ENCODE measurements around the gene PIK3R5. TPM values are rescaled to one million over a fixed set of nuclear protein-coding genes. Genes with fewer than 3 reads are reported as not detected.

The PIK3R5 gene
- polyA plus RNA-seq, 1 donor from 2014 or later: not detected

- Histone ChIP-seq H3K4me3 (ENCODE audit: low read length) (no peak overlapping the region), H3K4me2 (ENCODE audit: low read length) (no peak overlapping the region), H3K9ac (ENCODE audit: low read length) (no peak overlapping the region), H3F3A (ENCODE audit: insufficient read depth, low read length, poor library complexity, severe bottlenecking) (no peaks in the 10 kb centered on the region), H3K9me2 (ENCODE audit: insufficient read depth, low read length) (no peaks in the 10 kb centered on the region), H3K79me2 (replicated peaks; ENCODE audit: insufficient read depth, low read length) (no peaks in the 10 kb centered on the region), H2AFZ (ENCODE audit: low read depth, low read length) (no peak overlapping the region), H3K9me3 (ENCODE audit: low read length) (no peaks in the 10 kb centered on the region), H3K27me3 (ENCODE audit: insufficient read depth, low read depth, low read length) (no peaks in the 10 kb centered on the region), H3K36me3 (ENCODE audit: insufficient read depth, low read length) (no peaks in the 10 kb centered on the region), H4K20me1 (ENCODE audit: insufficient read depth) (no peaks in the 10 kb centered on the region), H3K27ac (ENCODE audit: low read length) (no peak overlapping the region)
- TF ChIP-seq CTCF (IDR thresholded peaks at IDR 0.05; ENCODE audit: poor library complexity, severe bottlenecking): no peak
- TF ChIP-seq POLR2AphosphoS5 (IDR thresholded peaks at IDR 0.05): no peak
- TF ChIP-seq MXI1 (conservative IDR thresholded peaks at IDR 0.05; ENCODE audit: poor library complexity, severe bottlenecking): no peak
- no peak for TF ChIP-seq EP300 (conservative IDR thresholded peaks at IDR 0.05; ENCODE audit: poor library complexity, severe bottlenecking)
- TF ChIP-seq RAD21 (conservative IDR thresholded peaks at IDR 0.05): no peak
- TF ChIP-seq TAF1 (IDR thresholded peaks at IDR 0.05; ENCODE audit: low read depth): no peak
These were observed 82.2 kb downstream of the PIK3R5 start for GRCh38 chr17:8883353-8883752.

GRCh38 chr17:8881606-8882005 is 83.9 kb downstream of the PIK3R5 start:
- H3K27me3 ChIP-seq (ENCODE audit: insufficient read depth, low read depth, low read length): no peaks in the 10 kb centered on the region
- no peaks in the 10 kb centered on the region for H3K79me2 ChIP-seq (replicated peaks; ENCODE audit: insufficient read depth, low read length)
- no peaks in the 10 kb centered on the region for H3K9me2 ChIP-seq (ENCODE audit: insufficient read depth, low read length)
- H4K20me1 ChIP-seq (ENCODE audit: insufficient read depth): no peaks in the 10 kb centered on the region
- H3K36me3 ChIP-seq (ENCODE audit: insufficient read depth, low read length): no peaks in the 10 kb centered on the region
- no peak overlapping the region for H3K27ac ChIP-seq (ENCODE audit: low read length)
- H3K4me2 ChIP-seq (ENCODE audit: low read length): no peak overlapping the region
- no peak for TF ChIP-seq EZH2 (IDR thresholded peaks at IDR 0.05; ENCODE audit: borderline replicate concordance, insufficient read depth, low read length, poor library complexity, severe bottlenecking)
- no peak for TF ChIP-seq SMC3 (conservative IDR thresholded peaks at IDR 0.05; ENCODE audit: poor library complexity)
- TF ChIP-seq RAD21 (conservative IDR thresholded peaks at IDR 0.05): no peak
- TF ChIP-seq TAF1 (IDR thresholded peaks at IDR 0.05; ENCODE audit: low read depth): no peak
- TF ChIP-seq EP300 (conservative IDR thresholded peaks at IDR 0.05; ENCODE audit: poor library complexity, severe bottlenecking): no peak
- no peak overlapping the region for H3K9ac ChIP-seq (ENCODE audit: low read length)
- no peaks in the 10 kb centered on the region for H3K9me3 ChIP-seq (ENCODE audit: low read length)
- no peaks in the 10 kb centered on the region for H3F3A ChIP-seq (ENCODE audit: insufficient read depth, low read length, poor library complexity, severe bottlenecking)
- H3K4me3 ChIP-seq (ENCODE audit: low read length): no peak overlapping the region
- H2AFZ ChIP-seq (ENCODE audit: low read depth, low read length): no peak overlapping the region

GRCh38 chr17:8880466-8880865 is 85.0 kb downstream of the PIK3R5 start:
- Histone ChIP-seq H4K20me1 (ENCODE audit: insufficient read depth) (no peaks in the 10 kb centered on the region), H3K27ac (ENCODE audit: low read length) (no peak overlapping the region), H3K36me3 (ENCODE audit: insufficient read depth, low read length) (no peaks in the 10 kb centered on the region), H3K9ac (ENCODE audit: low read length) (no peak overlapping the region), H3K4me2 (ENCODE audit: low read length) (no peak overlapping the region), H2AFZ (ENCODE audit: low read depth, low read length) (no peak overlapping the region), H3K79me2 (replicated peaks; ENCODE audit: insufficient read depth, low read length) (no peaks in the 10 kb centered on the region), H3K9me2 (ENCODE audit: insufficient read depth, low read length) (no peaks in the 10 kb centered on the region), H3F3A (ENCODE audit: insufficient read depth, low read length, poor library complexity, severe bottlenecking) (no peaks in the 10 kb centered on the region), H3K9me3 (ENCODE audit: low read length) (no peaks in the 10 kb centered on the region), H3K4me3 (ENCODE audit: low read length) (no peak overlapping the region), H3K27me3 (ENCODE audit: insufficient read depth, low read depth, low read length) (no peaks in the 10 kb centered on the region)
- no peak for TF ChIP-seq POLR2AphosphoS5 (IDR thresholded peaks at IDR 0.05)
- TF ChIP-seq SMC3 (conservative IDR thresholded peaks at IDR 0.05; ENCODE audit: poor library complexity): no peak

- no peaks in the 10 kb centered on the region for H3K27me3 ChIP-seq (ENCODE audit: insufficient read depth, low read depth, low read length)
- H3F3A ChIP-seq (ENCODE audit: insufficient read depth, low read length, poor library complexity, severe bottlenecking): no peaks in the 10 kb centered on the region
- no peaks in the 10 kb centered on the region for H3K79me2 ChIP-seq (replicated peaks; ENCODE audit: insufficient read depth, low read length)
- TF ChIP-seq RAD21 (conservative IDR thresholded peaks at IDR 0.05) (no peak), CTCF (IDR thresholded peaks at IDR 0.05; ENCODE audit: poor library complexity, severe bottlenecking) (no peak), TAF1 (IDR thresholded peaks at IDR 0.05; ENCODE audit: low read depth) (no peak), SMC3 (conservative IDR thresholded peaks at IDR 0.05; ENCODE audit: poor library complexity) (no peak), EP300 (conservative IDR thresholded peaks at IDR 0.05; ENCODE audit: poor library complexity, severe bottlenecking) (no peak), REST (IDR thresholded peaks at IDR 0.05; ENCODE audit: borderline replicate concordance) (no peak), POLR2AphosphoS5 (IDR thresholded peaks at IDR 0.05) (no peak), EZH2 (IDR thresholded peaks at IDR 0.05; ENCODE audit: borderline replicate concordance, insufficient read depth, low read length, poor library complexity, severe bottlenecking) (no peak), MXI1 (conservative IDR thresholded peaks at IDR 0.05; ENCODE audit: poor library complexity, severe bottlenecking) (no peak)
- H3K9me3 ChIP-seq (ENCODE audit: low read length): no peaks in the 10 kb centered on the region
- H3K9ac ChIP-seq (ENCODE audit: low read length): no peak overlapping the region
- H3K36me3 ChIP-seq (ENCODE audit: insufficient read depth, low read length): no peaks in the 10 kb centered on the region
- no peak overlapping the region for H3K27ac ChIP-seq (ENCODE audit: low read length)
- no peaks in the 10 kb centered on the region for H4K20me1 ChIP-seq (ENCODE audit: insufficient read depth)
- no peak overlapping the region for H3K4me3 ChIP-seq (ENCODE audit: low read length)
- H3K4me2 ChIP-seq (ENCODE audit: low read length): no peak overlapping the region
- H2AFZ ChIP-seq (ENCODE audit: low read depth, low read length): no peak overlapping the region
- H3K9me2 ChIP-seq (ENCODE audit: insufficient read depth, low read length): no peaks in the 10 kb centered on the region
These were observed 86.1 kb downstream of the PIK3R5 start for GRCh38 chr17:8879410-8879809.

All from neural cell (in vitro differentiated cells).